Right cardiac atrium (tissue), 5 donors: Measurements from ENCODE around the gene DNAJC5G. TPM values are rescaled to one million over a fixed set of nuclear protein-coding genes. Genes with fewer than 3 reads are reported as not detected.

Experiments
- ATAC-seq, 2 donors: fragments of 200-7000 bp; cut with Tn5 transposase; one replicate each; pipeline versions ENCODE4 v1.8.0 to v1.9.1; 2020; ENCODE audit warnings: moderate library complexity in 2 of 2, mild to moderate bottlenecking in 1 of 2
- DNase-seq, 3 donors: peaks; one replicate each; pipeline ENCODE4 v3.0.0-alpha.2; 2020
- H3K27ac ChIP-seq: one replicate; pipeline ENCODE4 v1.5.1; 2013; ENCODE audit warnings: mild to moderate bottlenecking, low read length, control low read depth, moderate library complexity
- H3K27me3 ChIP-seq: one replicate; pipeline ENCODE4 v1.6.1; 2013; ENCODE audit not compliant: control insufficient read depth, insufficient read depth
- H3K4me1 ChIP-seq: one replicate; pipeline ENCODE4 v1.6.1; 2013; ENCODE audit warnings: low read length; ENCODE audit not compliant: control insufficient read depth, insufficient read depth
- H3K4me3 ChIP-seq: one replicate; pipeline ENCODE4 v1.5.1; 2013; ENCODE audit warnings: low read length, control low read depth
- H3K9me3 ChIP-seq: one replicate; pipeline ENCODE4 v1.6.1; 2013; ENCODE audit warnings: low read length; ENCODE audit not compliant: control insufficient read depth
- WGBS: extraction: QIAGEN DNeasy Blood & Tissue Kit; methylation state at CpG from one replicate; pipeline ENCODE4 v1.1.7; 2013; 5-methylcytosine and 5-hydroxymethylcytosine counted together
- intact Hi-C, 4 donors: fragments of 100-400 bp; cut with DNase I; formaldehyde crosslinking; loops; one replicate each; pipeline versions ENCODE4 v1.11.0 to v1.14.0; 2022 to 2023
- polyA plus RNA-seq: library from polyadenylated mRNA; stranded (reverse); fragments of 200-250 nt; gene quantifications from one replicate; pipeline ENCODE4 v1.2.3, GENCODE V29; 2013
- total RNA-seq, 4 donors: library from RNA; stranded (reverse); fragmentation: NEBNext Ultra II Directional; extraction: Animal tissue kit (Norgen Biotek cat#: 25700); gene quantifications; one replicate each; pipeline ENCODE4 v1.2.1, GENCODE V29; 2021
- donor health status: healthy with polysubstance abuse.
- donor health status: DM: no; HTN: yes; CAD: no.
- donor health status: DM: no; HTN: no; CAD: no.
- donor health status: DM: no; HTN: yes; CAD: no; lungs with severe emphysema.
- donor health status: DM: yes; HTN: yes; CAD: no.

The DNAJC5G gene
- total and polyA plus RNA-seq, 5 donors: 1.3 to 3.0 (median 2.1) TPM

DNA sequence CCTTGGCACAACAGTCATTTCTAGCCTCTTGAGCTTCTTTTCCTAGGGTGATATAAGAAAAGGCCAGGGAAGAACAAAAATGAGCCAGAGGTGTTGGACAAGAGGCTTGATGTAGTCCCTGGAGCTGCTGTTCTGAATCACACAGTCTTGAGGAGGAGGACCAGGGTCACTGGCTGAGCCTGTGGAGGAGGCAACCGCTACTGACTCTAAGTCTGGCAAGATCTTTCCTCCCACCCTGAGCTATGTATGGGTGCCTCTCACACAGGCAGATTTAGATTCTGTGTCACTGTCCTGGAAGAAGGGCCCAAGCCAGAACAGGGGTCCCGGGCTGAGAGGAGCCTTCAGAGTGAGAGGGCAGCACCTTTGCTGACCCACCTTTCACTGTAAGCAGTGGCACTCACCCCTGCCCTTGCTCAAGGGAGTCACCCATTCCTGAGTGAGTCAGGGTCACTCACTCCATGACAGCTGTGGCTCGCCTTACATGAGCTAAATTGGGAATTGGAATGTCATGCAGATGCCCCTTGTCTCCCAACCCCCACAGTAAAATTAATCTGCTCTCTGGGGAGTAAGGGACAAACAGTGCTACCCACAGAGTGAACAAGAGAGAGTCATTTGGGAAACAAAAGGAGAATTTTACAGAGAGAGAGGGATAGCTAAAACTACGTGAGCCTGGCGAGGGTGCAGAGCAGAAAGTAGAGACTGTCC is 6.8 kb downstream of the DNAJC5G start, which contains the start of gene TRIM54:
Gene TRIM54, plus strand, starts transcription at position 575 of the 705 bp plus-strand sequence. CDS start 303 bp downstream, outside the sequence.
- H3K4me3 ChIP-seq: peak within 1 kb of the TSS; percentile 62
- WGBS: 46% methylated on average over 5 of the region's 5 CpGs
- no peaks in the 10 kb centered on the region for H3K27me3 ChIP-seq
- ATAC-seq (peak; percentile 86 to 88), DNase-seq (no peak)
- H3K4me1 ChIP-seq: no peaks in the 10 kb centered on the region
- H3K27ac ChIP-seq: peak within 1 kb of the TSS; percentile 99
- intact Hi-C loops: loop anchor here in 3 of 4 donors (5.0 to 10.0 kb wide), 3 partner anchors 35 to 187 kb away; no protein-coding TSS in a partner anchor
- H3K9me3 ChIP-seq: no peaks in the 10 kb centered on the region

DNA sequence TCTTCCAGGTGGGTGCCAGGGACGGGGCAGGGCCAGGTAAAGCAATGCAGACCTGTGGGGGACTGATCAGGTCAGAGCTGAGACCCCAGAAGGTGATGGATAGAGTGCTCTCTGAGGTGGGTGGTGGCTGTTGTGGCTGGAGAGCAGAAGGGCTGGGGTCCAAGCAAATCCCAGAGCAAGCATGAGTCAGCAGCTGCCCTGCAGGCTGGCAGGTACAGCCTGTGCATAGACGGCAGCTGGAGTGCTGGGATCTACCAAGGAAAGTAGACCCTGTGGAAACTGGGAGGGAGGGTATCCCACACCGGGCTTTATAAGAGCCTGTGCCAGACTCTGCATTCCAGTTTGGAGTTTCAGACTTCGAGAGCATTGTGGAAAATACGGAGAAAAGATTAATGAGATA is 7.7 kb downstream of the DNAJC5G start:
- Histone ChIP-seq H3K4me1 (peaks cover under 1% of the 10 kb centered on the region), H3K27me3 (no peaks in the 10 kb centered on the region), H3K4me3 (peak overlapping the region; percentile 62), H3K9me3 (no peaks in the 10 kb centered on the region), H3K27ac (peak overlapping the region; percentile 99)
- WGBS: 24% methylated on average over 5 of the region's 5 CpGs
- intact Hi-C loops: loop anchor here in 3 of 4 donors (5.0 to 10.0 kb wide), 3 partner anchors 36 to 188 kb away; no protein-coding TSS in a partner anchor
- ATAC-seq (peak; percentile 54 to 62), DNase-seq (no peak)

GRCh38 chr2:27284996-27285395 is 9.8 kb downstream of the DNAJC5G start:
- Histone ChIP-seq H3K27ac (peak overlapping the region; percentile 7), H3K4me3 (peak overlapping the region; percentile 62), H3K27me3 (no peaks in the 10 kb centered on the region), H3K4me1 (peaks cover 2% of the 10 kb centered on the region), H3K9me3 (no peaks in the 10 kb centered on the region)
- ATAC-seq (no peak), DNase-seq (no peak)
- intact Hi-C loops: loop anchor here in 3 of 4 donors (5.0 to 10.0 kb wide), 3 partner anchors 38 to 190 kb away; no protein-coding TSS in a partner anchor
- WGBS: 87% methylated on average over 1 of the region's 1 CpG

DNA sequence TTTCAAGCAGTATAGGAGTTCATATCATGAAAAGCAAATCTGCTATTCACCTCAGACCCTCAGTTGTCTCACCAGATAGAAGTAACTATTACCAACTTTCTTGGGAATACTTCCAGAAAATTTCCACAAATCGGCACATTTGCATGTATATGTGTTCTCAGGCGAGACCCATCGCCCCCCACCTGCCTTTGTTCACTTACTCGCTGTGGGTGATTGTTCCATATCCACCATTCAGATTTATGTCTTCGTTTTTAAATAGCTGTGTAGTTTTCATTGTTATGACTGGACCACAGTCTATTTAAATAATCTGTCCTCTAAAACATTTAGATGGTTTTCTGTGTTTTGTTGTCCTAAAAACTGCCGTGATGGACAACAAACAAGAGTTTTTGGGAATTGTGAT is 10.2 kb downstream of the DNAJC5G start:
- ATAC-seq (no peak), DNase-seq (no peak)
- peak overlapping the region; percentile 62 for H3K4me3 ChIP-seq
- intact Hi-C loops: loop anchor here in 2 of 4 donors (10.0 kb wide), 1 partner anchor 191 kb away; no protein-coding TSS in a partner anchor
- H3K4me1 ChIP-seq: peaks cover 2% of the 10 kb centered on the region
- 59% methylated on average over 6 of the region's 6 CpGs for WGBS
- no peak overlapping the region for H3K27ac ChIP-seq
- H3K27me3 ChIP-seq: no peaks in the 10 kb centered on the region
- no peaks in the 10 kb centered on the region for H3K9me3 ChIP-seq

- intact Hi-C loops: loop anchor here in 2 of 4 donors (10.0 kb wide), 1 partner anchor 194 kb away; no protein-coding TSS in a partner anchor
- no peak overlapping the region for H3K27ac ChIP-seq
- no peak overlapping the region for H3K4me3 ChIP-seq
- no peaks in the 10 kb centered on the region for H3K27me3 ChIP-seq
- no peak for ATAC-seq
- H3K9me3 ChIP-seq: no peaks in the 10 kb centered on the region
- DNase-seq: no peak
- H3K4me1 ChIP-seq: peaks cover 2% of the 10 kb centered on the region
- WGBS: 39% methylated on average over 3 of the region's 3 CpGs
These were observed 13.4 kb downstream of the DNAJC5G start for GRCh38 chr2:27288610-27289009.

- no peak for DNase-seq
- WGBS: 83% methylated on average over 5 of the region's 5 CpGs
- Histone ChIP-seq H3K27ac (no peak overlapping the region), H3K4me3 (no peak overlapping the region), H3K4me1 (peaks cover 2% of the 10 kb centered on the region), H3K9me3 (no peaks in the 10 kb centered on the region), H3K27me3 (no peaks in the 10 kb centered on the region)
- no peak for ATAC-seq
- intact Hi-C loops: no loop called here
These were observed 15.3 kb downstream of the DNAJC5G start for GRCh38 chr2:27290549-27290948.

DNA sequence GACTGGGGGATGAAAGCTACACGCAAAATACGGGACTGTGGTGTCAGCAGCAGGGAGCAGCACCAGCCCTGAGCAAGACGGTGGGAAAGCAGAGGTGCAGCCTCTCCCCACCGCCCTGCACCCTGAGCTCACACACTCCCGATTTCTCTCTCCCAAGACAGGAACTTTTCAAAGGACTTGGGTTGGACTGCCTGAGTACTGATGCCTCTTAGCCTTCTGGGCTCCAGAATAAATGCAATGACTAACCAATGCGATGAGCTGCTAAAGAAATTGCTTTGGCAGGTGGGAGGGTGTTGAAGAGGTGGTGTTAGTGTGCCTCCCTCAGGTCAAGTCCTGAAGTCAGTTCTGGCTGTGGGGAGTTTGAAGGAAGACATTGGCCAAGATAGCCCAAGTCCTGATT is 16.6 kb downstream of the DNAJC5G start:
- ATAC-seq (peak; percentile 30 to 34), DNase-seq (no peak)
- Histone ChIP-seq H3K27ac (peak overlapping the region; percentile 6), H3K4me1 (peaks cover 4% of the 10 kb centered on the region), H3K9me3 (no peaks in the 10 kb centered on the region), H3K4me3 (no peak overlapping the region), H3K27me3 (no peaks in the 10 kb centered on the region)
- intact Hi-C loops: no loop called here
- WGBS: 29% methylated on average over 6 of the region's 6 CpGs

DNA sequence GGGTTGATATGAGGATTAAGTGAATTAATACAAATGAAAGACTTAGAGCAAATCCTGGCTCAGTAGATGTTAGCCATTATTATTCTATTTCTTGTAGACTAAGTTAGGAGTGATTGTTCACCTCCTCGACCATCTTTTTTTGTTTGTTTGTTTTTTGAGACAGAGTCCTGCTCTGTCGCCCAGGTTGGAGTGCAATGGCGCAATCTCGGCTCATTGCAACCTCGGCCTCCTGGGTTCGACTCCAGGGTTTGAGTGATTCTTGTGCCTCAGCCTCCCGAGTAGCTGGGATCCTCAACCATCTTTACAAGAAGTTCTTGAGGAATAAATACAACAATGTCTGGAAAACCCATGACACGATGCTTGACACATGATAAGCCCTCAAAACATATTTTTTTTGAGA is 19.7 kb downstream of the DNAJC5G start:
- Histone ChIP-seq H3K4me3 (no peak overlapping the region), H3K9me3 (no peaks in the 10 kb centered on the region), H3K27ac (no peak overlapping the region), H3K27me3 (no peaks in the 10 kb centered on the region), H3K4me1 (peaks cover 2% of the 10 kb centered on the region)
- intact Hi-C loops: no loop called here
- 92% methylated on average over 8 of the region's 8 CpGs for WGBS
- DNase-seq (no peak), ATAC-seq (no peak)

DNA sequence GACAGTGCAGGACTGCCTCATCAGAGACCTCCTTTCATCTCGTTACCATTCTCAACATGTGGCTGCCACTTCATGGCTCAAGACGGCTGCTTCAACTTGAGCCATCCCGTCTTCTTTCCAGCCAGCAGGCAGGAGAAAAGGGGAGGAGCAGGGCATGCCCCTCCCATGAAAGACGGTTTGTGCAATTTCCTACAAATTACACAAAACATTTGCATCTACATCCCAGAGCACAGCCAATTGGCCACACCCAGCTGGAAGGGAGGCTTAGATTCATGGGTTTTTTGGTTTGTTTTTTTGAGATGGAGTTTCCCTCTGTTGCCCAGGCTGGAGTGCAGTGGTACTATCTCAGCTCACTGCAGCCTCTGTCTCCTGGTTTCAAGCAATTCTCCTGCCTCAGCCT is 21.2 kb downstream of the DNAJC5G start:
- H3K4me1 ChIP-seq: peaks cover 2% of the 10 kb centered on the region
- ATAC-seq (no peak), DNase-seq (no peak)
- H3K4me3 ChIP-seq: no peak overlapping the region
- H3K27me3 ChIP-seq: no peaks in the 10 kb centered on the region
- H3K9me3 ChIP-seq: no peaks in the 10 kb centered on the region
- no peak overlapping the region for H3K27ac ChIP-seq
- 60% methylated on average over 4 of the region's 4 CpGs for WGBS
- intact Hi-C loops: no loop called here

- Histone ChIP-seq H3K9me3 (no peaks in the 10 kb centered on the region), H3K4me1 (peaks cover 2% of the 10 kb centered on the region), H3K4me3 (no peak overlapping the region), H3K27ac (no peak overlapping the region), H3K27me3 (no peaks in the 10 kb centered on the region)
- WGBS: 92% methylated on average over 3 of the region's 3 CpGs
- ATAC-seq: no peak
- no peak for DNase-seq
- intact Hi-C loops: no loop called here
These were observed 22.0 kb downstream of the DNAJC5G start for GRCh38 chr2:27297195-27297594.

DNA sequence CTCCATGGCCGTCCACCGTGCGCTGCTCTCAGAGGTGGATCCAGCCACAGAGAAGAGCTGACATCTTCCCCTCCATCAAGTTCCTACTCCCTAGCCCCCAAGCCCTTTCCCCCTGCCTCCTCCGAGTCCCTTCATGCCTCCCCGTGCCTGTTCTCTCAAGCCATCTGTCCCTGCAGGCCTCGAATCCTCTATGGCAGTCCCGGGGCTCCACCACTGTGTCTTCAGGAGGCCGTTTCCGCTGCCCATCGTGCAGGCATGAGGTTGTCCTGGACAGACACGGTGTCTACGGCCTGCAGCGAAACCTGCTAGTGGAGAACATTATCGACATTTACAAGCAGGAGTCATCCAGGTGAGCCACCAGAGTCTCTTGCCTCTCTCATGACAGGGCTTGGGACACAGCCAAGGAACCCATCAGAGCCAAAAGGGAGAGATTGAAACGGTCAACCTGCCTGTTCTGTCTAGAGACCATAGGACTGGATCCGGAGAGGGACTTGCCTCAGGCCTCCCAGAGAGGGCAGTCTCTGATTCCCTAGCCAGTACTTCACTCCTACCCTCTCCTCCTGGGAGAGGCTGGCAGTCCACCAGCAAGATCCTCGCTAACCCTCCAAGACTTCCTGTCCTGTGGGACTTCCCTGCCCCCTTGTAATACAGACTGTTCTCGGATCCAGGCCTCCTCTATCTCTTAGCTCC is 23.3 kb downstream of the DNAJC5G start:
- Histone ChIP-seq H3K4me1 (peaks cover 2% of the 10 kb centered on the region), H3K4me3 (no peak overlapping the region), H3K9me3 (no peaks in the 10 kb centered on the region), H3K27me3 (no peaks in the 10 kb centered on the region), H3K27ac (no peak overlapping the region)
- no peak for ATAC-seq
- intact Hi-C loops: no loop called here
- 75% methylated on average over 18 of the region's 18 CpGs for WGBS
- DNase-seq: no peak
